GM20000 (cell line): ENCODE data around the gene SHE.

Source experiments
- DNase-seq: peaks from one replicate; pipeline ENCODE4 v3.0.0; 2012; ENCODE audit warnings: low spot score
- CTCF ChIP-seq: IDR thresholded peaks from 2 replicates; pipeline ENCODE4 v1.5.1; 2012; ENCODE audit warnings: mild to moderate bottlenecking, control low read depth; ENCODE audit errors: extremely low read depth, missing control alignments

The SHE gene

GRCh38 chr1:154443274-154444013 lies 58.8 kb downstream of the SHE start:
- no peak for TF ChIP-seq CTCF
- DNase-seq, result no peak

GRCh38 chr1:154442006-154442740 lies 60.0 kb downstream of the SHE start:
- DNase-seq, result peak; percentile 35
- TF ChIP-seq CTCF, result peak; percentile 43

- no peak for TF ChIP-seq CTCF
- DNase-seq, result no peak
Measured at GRCh38 chr1:154441241-154441888, 60.8 kb downstream of the SHE start.

- no peak for DNase-seq
- TF ChIP-seq CTCF, result no peak
Measured at GRCh38 chr1:154440036-154440804, 62.0 kb downstream of the SHE start.

- no peak for DNase-seq
- TF ChIP-seq CTCF, result no peak
Measured at GRCh38 chr1:154436433-154436832, 65.8 kb downstream of the SHE start.

- TF ChIP-seq CTCF, result no peak
- no peak for DNase-seq
Measured at GRCh38 chr1:154435599-154436200, 66.5 kb downstream of the SHE start.
